K562 (cell line): Measurements from ENCODE around the gene PRND. TPM values are rescaled to one million over a fixed set of nuclear protein-coding genes. Genes with fewer than 3 reads are reported as not detected.

Source experiments
- ARID2 ChIP-seq: fragments of 450-650 bp; IDR thresholded peaks from 2 replicates; pipeline ENCODE4 v1.6.1; 2017; ENCODE audit warnings: antibody characterized with exemption, mild to moderate bottlenecking
- CHCHD3 ChIP-seq: fragments of 250-450 bp; sonication (Bioruptor Pico); IDR thresholded peaks from 2 replicates; pipeline ENCODE4 v2.1.2; 2022; ENCODE audit warnings: mild to moderate bottlenecking
- CREBBP ChIP-seq: IDR thresholded peaks from one replicate; pipeline ENCODE4 v1.6.1; 2012; ENCODE audit warnings: low read depth, mild to moderate bottlenecking, control low read depth, inconsistent platforms, low read length
- DNMT1 ChIP-seq: fragments of 450-650 bp; IDR thresholded peaks from 2 replicates; pipeline ENCODE4 v1.6.1; 2016; ENCODE audit warnings: antibody characterized with exemption, mild to moderate bottlenecking
- ELK3 ChIP-seq: fragments of 450-650 bp; formaldehyde crosslinking; IDR thresholded peaks from 2 replicates; pipeline ENCODE4 v1.4.0; 2020; ENCODE audit warnings: mild to moderate bottlenecking
- ESRRB ChIP-seq: fragments of 250-450 bp; sonication (Bioruptor Pico); IDR thresholded peaks from 2 replicates; pipeline ENCODE4 v1.5.0; 2020; ENCODE audit warnings: mild to moderate bottlenecking, moderate library complexity, borderline replicate concordance
- FOXP1 ChIP-seq: sonication (generic); formaldehyde crosslinking; IDR thresholded peaks from 2 replicates; pipeline ENCODE4 v1.8.0; 2022; ENCODE audit warnings: mild to moderate bottlenecking, missing genetic modification reagents
- FOXP4 ChIP-seq: sonication (generic); formaldehyde crosslinking; IDR thresholded peaks from 2 replicates; pipeline ENCODE4 v1.8.0; 2022; ENCODE audit warnings: mild to moderate bottlenecking, missing genetic modification reagents, borderline replicate concordance
- GATAD2B ChIP-seq: fragments of 450-650 bp; IDR thresholded peaks from 2 replicates; pipeline ENCODE4 v1.6.1; 2017; ENCODE audit warnings: mild to moderate bottlenecking, borderline replicate concordance
- PCBP2 ChIP-seq: fragments of 200-400 bp; formaldehyde crosslinking; IDR thresholded peaks from 2 replicates; pipeline ENCODE4 v1.6.1; 2018; ENCODE audit warnings: low read length, low read depth, mild to moderate bottlenecking, moderate library complexity; ENCODE audit not compliant: poor library complexity, severe bottlenecking
- POLR2H ChIP-seq: IDR thresholded peaks from 2 replicates; pipeline ENCODE4 v1.6.1; 2016; ENCODE audit warnings: missing genetic modification characterization, low read depth, mild to moderate bottlenecking, control low read depth, missing compliant biosample characterization, moderate library complexity
- POLR3A ChIP-seq: IDR thresholded peaks from 2 replicates; pipeline ENCODE4 v1.6.1; 2011; ENCODE audit warnings: borderline replicate concordance, mild to moderate bottlenecking, moderate library complexity; ENCODE audit not compliant: insufficient read length, insufficient read depth; ENCODE audit errors: extremely low read depth
- REST ChIP-seq, 2 experiments: fragments of 450-650 bp; formaldehyde crosslinking in 1 of 2; IDR thresholded peaks; 2 replicates each; pipeline versions ENCODE4 v1.4.0 to v1.6.1; 2014 to 2020; ENCODE audit warnings: mild to moderate bottlenecking in 2 of 2, borderline replicate concordance in 1 of 2, low read depth in 1 of 2
- RFX1 ChIP-seq: fragments of 450-650 bp; IDR thresholded peaks from 2 replicates; pipeline ENCODE4 v1.6.1; 2016; ENCODE audit warnings: mild to moderate bottlenecking, moderate library complexity
- SMARCE1 ChIP-seq: fragments of 450-650 bp; IDR thresholded peaks from 2 replicates; pipeline ENCODE4 v1.7.1; 2016; ENCODE audit warnings: mild to moderate bottlenecking
- ZNF24 ChIP-seq: fragments of 450-650 bp; IDR thresholded peaks from 2 replicates; pipeline ENCODE4 v1.6.1; 2016
- ZNF644 ChIP-seq: fragments of 200-800 bp; sonication (Bioruptor generic); IDR thresholded peaks from 2 replicates; pipeline ENCODE4 v1.6.1; 2016; ENCODE audit warnings: low read depth, missing genetic modification characterization, missing compliant biosample characterization
- polyA plus RNA-seq, 8 experiments: library from polyadenylated mRNA; depleted of rRNA in 4 of 8; stranded (reverse) in 5 of 8; unstranded in 3 of 8; fragments of >200 nt; fragmentation: Nextera tagmentation in 2 of 8; fragmentation: Illumina TruSeq in 1 of 8; extraction: Ambion mirVana in 2 of 8; extraction: Trizol in 1 of 8; gene quantifications; 2 replicates each; pipeline versions ENCODE4 v1.2.1 to v1.2.3, GENCODE V29; 2011 to 2014; ENCODE audit warnings: inconsistent platforms in 1 of 8, missing spikeins in 1 of 8
- total RNA-seq, 7 experiments: library from RNA; depleted of rRNA in 6 of 7; stranded (reverse); fragments of >200 nt in 6 of 7; fragmentation: Illumina TruSeq in 2 of 7; extraction: Trizol in 2 of 7; gene quantifications; 2 replicates each; pipeline versions ENCODE4 v1.2.1 to v1.2.3, GENCODE V29; 2011 to 2021; ENCODE audit warnings: low replicate concordance in 1 of 7

The PRND gene
- total and polyA plus RNA-seq, 9 of the 15 experiments (the other 6 are each of a cell fraction or from before 2014, with no cell fraction given): not detected

GRCh38 chr20:4719190-4719589 lies 2.5 kb upstream of the PRND start (continued):
- TF ChIP-seq REST (IDR thresholded peaks at IDR 0.05; ENCODE audit: borderline replicate concordance) (no peak), REST (CRISPR knock-in tag; IDR thresholded peaks at IDR 0.05; ENCODE audit: low read depth) (no peak), ELK3 (CRISPR knock-in tag) (no peak), DNMT1 (no peak), GATAD2B (no peak), FOXP4 (CRISPR knock-in tag) (no peak), PCBP2 (no peak), ZNF644 (tag) (no peak), POLR3A (no peak), RFX1 (no peak), POLR2H (tag) (no peak), CREBBP (no peak), CHCHD3 (no peak), ESRRB (CRISPR knock-in tag) (no peak), ZNF24 (no peak), FOXP1 (CRISPR knock-in tag) (no peak), SMARCE1 (no peak), ARID2 (no peak)
- TF ChIP-seq, all 486 proteins: peak for 0
